SK-N-MC (cell line): Measurements from ENCODE around the gene PHACTR4.
"Not testable (repeated sequence)": the region's sequence is repeated elsewhere in the genome, so short reads cannot be mapped to it uniquely, and the experiment has no call there.

Source experiments
- DNase-seq: peaks from one replicate; pipeline ENCODE4 v3.0.0-alpha.2; 2011; ENCODE audit warnings: low read depth, low spot score
- H3K27ac ChIP-seq: fragments of 200-600 bp; sonication (generic); 2 replicates; pipeline ENCODE4 v1.5.1; 2016; ENCODE audit warnings: mixed run types
- H3K36me3 ChIP-seq: fragments of 200-600 bp; sonication (generic); 2 replicates; pipeline ENCODE4 v1.6.1; 2017; ENCODE audit warnings: antibody characterized with exemption, low read length, mixed read lengths; ENCODE audit not compliant: insufficient read depth
- H3K4me3 ChIP-seq: fragments of 200-600 bp; sonication (generic); 2 replicates; pipeline ENCODE4 v1.5.1; 2016
- H3K9ac ChIP-seq: fragments of 200-600 bp; sonication (generic); 2 replicates; pipeline ENCODE4 v1.8.0; 2017; ENCODE audit warnings: mixed run types, mixed read lengths; ENCODE audit not compliant: insufficient read length
- H3K9me3 ChIP-seq: fragments of 200-600 bp; sonication (generic); 2 replicates; pipeline ENCODE4 v1.6.1; 2017; ENCODE audit warnings: low read depth, mild to moderate bottlenecking, antibody characterized with exemption, low read length, moderate library complexity, mixed read lengths
- EZH2 ChIP-seq: fragments of 200-600 bp; sonication (generic); IDR thresholded peaks from one replicate; pipeline ENCODE4 v1.6.1; 2017; ENCODE audit warnings: antibody characterized with exemption
- FOXP2 ChIP-seq: optimal IDR thresholded peaks from 2 replicates; pipeline ENCODE3; 2011; ENCODE audit warnings: mild to moderate bottlenecking, moderate library complexity; ENCODE audit not compliant: insufficient read depth; ENCODE audit errors: extremely low read length, control extremely low read depth
- POLR2AphosphoS5 ChIP-seq: IDR thresholded peaks from 2 replicates; pipeline ENCODE4 v1.6.1; 2012; ENCODE audit warnings: mild to moderate bottlenecking, low read depth, low read length, borderline replicate concordance

The PHACTR4 gene

DNA sequence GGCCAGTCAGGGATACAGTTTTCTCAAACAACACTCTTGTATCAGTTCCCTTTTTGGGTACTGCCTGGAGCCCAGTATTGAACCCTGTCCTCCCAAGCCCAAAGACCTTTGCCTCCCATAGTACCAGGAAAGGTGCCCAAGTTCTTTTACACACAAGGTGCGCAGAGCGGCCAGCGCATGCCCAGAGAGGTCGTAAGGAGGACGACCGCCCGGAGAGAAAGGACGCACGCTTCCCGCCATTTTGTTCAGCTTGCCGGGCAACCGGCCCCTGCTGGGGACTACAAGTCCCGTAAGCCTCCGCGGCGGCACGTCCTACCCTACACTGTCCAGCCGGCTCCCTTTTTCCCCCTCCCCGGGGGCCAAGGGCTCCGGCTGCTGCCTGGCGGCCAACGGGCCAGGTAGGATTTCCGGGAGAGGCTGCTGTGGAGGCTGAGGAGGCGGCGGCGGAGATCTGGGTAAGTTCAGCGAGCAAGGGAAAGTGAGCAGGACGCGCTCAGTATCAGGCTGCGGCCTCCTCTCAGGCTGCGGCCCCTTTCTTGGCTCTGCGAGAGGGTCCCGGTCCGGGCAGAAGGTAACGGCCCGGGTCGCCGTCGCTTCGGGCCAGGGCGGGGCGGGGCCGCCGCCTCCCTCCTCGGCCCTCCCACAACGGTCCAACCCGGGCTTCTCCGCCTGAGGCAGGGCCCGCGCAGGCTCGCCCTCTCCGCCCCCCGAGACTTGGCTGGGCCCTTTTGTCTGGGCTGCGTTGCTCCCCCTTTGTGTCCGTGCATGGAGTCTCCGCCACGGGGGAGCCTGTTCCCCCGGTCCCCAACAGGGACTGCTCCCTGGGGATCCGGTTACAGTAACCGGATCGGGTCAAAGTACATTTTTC is at the start of gene PHACTR4:
Gene PHACTR4, plus strand, starts transcription at position 370 of the 868 bp plus-strand sequence. CDS start 37,708 bp downstream, outside the sequence.
- H3K36me3 ChIP-seq, result no peaks in the 10 kb centered on the region
- H3K4me3 ChIP-seq, result peak within 1 kb of the TSS; percentile 97
- TF ChIP-seq EZH2 (no peak), POLR2AphosphoS5 (peak; percentile 76; the same call in 1 of the 2 replicates), FOXP2 (no peak)
- no peaks in the 10 kb centered on the region for H3K9me3 ChIP-seq
- H3K9ac ChIP-seq, result peak within 1 kb of the TSS; percentile 97
- no peak for DNase-seq
- H3K27ac ChIP-seq, result peak within 1 kb of the TSS; percentile 92

DNA sequence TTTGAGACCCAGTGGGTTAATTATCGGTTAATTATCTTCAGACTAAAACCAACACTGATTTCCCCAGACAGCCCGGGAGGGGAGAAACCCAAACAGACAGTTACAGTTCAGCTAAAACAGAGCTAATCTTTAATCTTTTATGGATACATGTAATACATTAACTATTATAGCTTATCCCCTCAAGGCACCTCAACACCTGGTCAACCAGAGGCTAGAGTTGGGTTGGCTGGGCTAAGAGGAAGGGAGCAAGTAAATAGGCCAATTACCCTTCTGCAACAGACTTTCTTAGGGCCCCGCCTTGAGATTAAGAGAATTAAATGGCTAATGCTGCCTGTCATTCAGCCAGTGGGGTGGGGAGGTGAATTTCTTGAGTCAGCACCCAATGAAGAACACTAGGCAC is 47.3 kb upstream of the PHACTR4 start:
- Histone ChIP-seq H3K9me3 (no peaks in the 10 kb centered on the region), H3K27ac (no peak overlapping the region), H3K4me3 (no peak overlapping the region), H3K9ac (no peak overlapping the region), H3K36me3 (no peaks in the 10 kb centered on the region)
- TF ChIP-seq EZH2 (no peak), FOXP2 (no peak), POLR2AphosphoS5 (no peak)
- no peak for DNase-seq

- H3K9ac ChIP-seq, result no peak overlapping the region
- DNase-seq, result no peak
- no peak overlapping the region for H3K4me3 ChIP-seq
- no peak overlapping the region for H3K27ac ChIP-seq
- H3K36me3 ChIP-seq, result no peaks in the 10 kb centered on the region
- H3K9me3 ChIP-seq, result no peaks in the 10 kb centered on the region
- TF ChIP-seq POLR2AphosphoS5 (no peak), FOXP2 (no peak), EZH2 (no peak)
Measured at GRCh38 chr1:28323720-28324119, 45.8 kb upstream of the PHACTR4 start.

- no peak overlapping the region for H3K9ac ChIP-seq
Measured at GRCh38 chr1:28326515-28326914, 43.0 kb upstream of the PHACTR4 start.

DNA sequence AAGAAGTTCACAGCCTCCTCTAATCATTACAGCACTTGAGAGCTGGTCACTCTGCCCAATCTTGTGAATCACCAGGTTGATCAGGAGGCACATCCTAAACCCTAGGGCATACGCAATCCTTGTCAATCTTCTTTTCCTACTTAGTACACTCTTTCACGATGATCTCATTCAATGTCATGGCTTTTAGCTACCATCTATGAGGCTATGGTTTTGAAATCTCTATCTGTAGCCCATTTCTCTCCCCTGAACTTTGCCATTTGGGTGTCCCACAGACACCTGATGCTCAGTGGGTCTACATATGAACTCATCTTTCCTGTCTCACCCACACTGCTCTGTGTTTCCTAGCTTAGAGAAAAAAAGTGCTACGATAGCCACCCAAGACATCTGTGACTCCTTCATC is 42.6 kb upstream of the PHACTR4 start:
- peaks cover 7% of the 10 kb centered on the region; the same call in 1 of the 2 replicates for H3K36me3 ChIP-seq
- H3K9ac ChIP-seq, result no peak overlapping the region
- no peak for TF ChIP-seq EZH2
- no peak for TF ChIP-seq POLR2AphosphoS5
- no peak for TF ChIP-seq FOXP2
- no peak for DNase-seq
- no peaks in the 10 kb centered on the region for H3K9me3 ChIP-seq
- H3K27ac ChIP-seq, result no peak overlapping the region
- no peak overlapping the region for H3K4me3 ChIP-seq

More at GRCh38 chr1:28326515-28326914, 43.0 kb upstream of the PHACTR4 start:
- Histone ChIP-seq H3K27ac (no peak overlapping the region), H3K36me3 (peaks cover 6% of the 10 kb centered on the region; the same call in 1 of the 2 replicates), H3K9me3 (no peaks in the 10 kb centered on the region), H3K4me3 (no peak overlapping the region)
- TF ChIP-seq POLR2AphosphoS5 (no peak), EZH2 (no peak), FOXP2 (no peak)
- no peak for DNase-seq

- H3K4me3 ChIP-seq, H3K9ac ChIP-seq, H3K9me3 ChIP-seq, DNase-seq, H3K27ac ChIP-seq: not testable (repeated sequence)
- H3K36me3 ChIP-seq, result peaks cover 12% of the 10 kb centered on the region; the same call in 1 of the 2 replicates
Measured at GRCh38 chr1:28327431-28327830, 42.1 kb upstream of the PHACTR4 start.

- H3K9me3 ChIP-seq, result no peaks in the 10 kb centered on the region
- no peak for DNase-seq
- H3K4me3 ChIP-seq, result peak overlapping the region; percentile 80
- peak overlapping the region; percentile 52 for H3K27ac ChIP-seq
- TF ChIP-seq EZH2, result no peak
- TF ChIP-seq FOXP2, result no peak
- TF ChIP-seq POLR2AphosphoS5, result no peak
- peaks cover 19% of the 10 kb centered on the region; the same call in 1 of the 2 replicates for H3K36me3 ChIP-seq
- peak overlapping the region; percentile 57 for H3K9ac ChIP-seq
Measured at GRCh38 chr1:28328228-28328648, 41.3 kb upstream of the PHACTR4 start.

GRCh38 chr1:28329395-28330153 is 40.0 kb upstream of the PHACTR4 start:
- H3K36me3 ChIP-seq, result peaks cover 26% of the 10 kb centered on the region; the same call in 1 of the 2 replicates
- peak overlapping the region; percentile 80 for H3K4me3 ChIP-seq
- H3K27ac ChIP-seq, result peak overlapping the region; percentile 91
- TF ChIP-seq POLR2AphosphoS5 (no peak), FOXP2 (no peak), EZH2 (no peak)
- no peak for DNase-seq
- H3K9me3 ChIP-seq, result no peaks in the 10 kb centered on the region
- peak overlapping the region; percentile 90 for H3K9ac ChIP-seq
